WTC11 (cell line): ENCODE measurements around the gene MAST4. TPM values are rescaled to one million over a fixed set of nuclear protein-coding genes. Genes with fewer than 3 reads are reported as not detected.
A peak's percentile ranks its signal among the peaks of the same experiment; 100 is the strongest.

Experiments used
- ATAC-seq: fragments of 200-7000 bp; cut with Tn5 transposase; 2 replicates; pipeline ENCODE4 v1.10.0; 2021; ENCODE audit warnings: mild to moderate bottlenecking, moderate library complexity
- CTCF ChIA-PET: fragments of 300-600 bp; sonication (Branson Sonifier 250); formaldehyde crosslinking; loops from one replicate; lab custom pipeline; 2021; ENCODE audit warnings: antibody characterized with exemption; lab: Charles Lee
- POLR2A ChIA-PET: fragments of 350-600 bp; sonication (Branson Sonifier 250); formaldehyde crosslinking; loops from one replicate; lab custom pipeline; 2021; ENCODE audit warnings: antibody characterized with exemption; lab: Charles Lee
- DNase-seq: peaks from one replicate; pipeline ENCODE4 v3.0.0; 2021; ENCODE audit warnings: low spot score
- H3K27ac Mint-ChIP-seq: 2 replicates; pipeline ENCODE4 v1.8.0; 2021; ENCODE audit warnings: mixed read lengths
- H3K27me3 Mint-ChIP-seq: 2 replicates; pipeline ENCODE4 v1.8.0; 2021; ENCODE audit warnings: low read depth, mild to moderate bottlenecking, moderate library complexity, mixed read lengths
- H3K36me3 Mint-ChIP-seq: 2 replicates; pipeline ENCODE4 v1.8.0; 2021; ENCODE audit warnings: mixed read lengths
- H3K4me1 Mint-ChIP-seq: 2 replicates; pipeline ENCODE4 v1.8.0; 2022; ENCODE audit warnings: mixed read lengths
- H3K4me3 Mint-ChIP-seq: 2 replicates; pipeline ENCODE4 v1.8.0; 2021; ENCODE audit warnings: mild to moderate bottlenecking, moderate library complexity, mixed read lengths
- H3K9me3 Mint-ChIP-seq: 2 replicates; pipeline ENCODE4 v1.8.0; 2021; ENCODE audit warnings: mixed read lengths
- ARID4B ChIP-seq: sonication (generic); formaldehyde crosslinking; IDR thresholded peaks from 2 replicates; pipeline ENCODE4 v1.8.0; 2023; ENCODE audit warnings: missing genetic modification reagents, mild to moderate bottlenecking, borderline replicate concordance
- ATF3 ChIP-seq: sonication (generic); formaldehyde crosslinking; conservative IDR thresholded peaks from 2 replicates; pipeline ENCODE4 v1.8.1; 2022; ENCODE audit warnings: mild to moderate bottlenecking, missing genetic modification reagents
- ATF6 ChIP-seq: sonication (generic); formaldehyde crosslinking; IDR thresholded peaks from 2 replicates; pipeline ENCODE4 v1.8.1; 2023; ENCODE audit warnings: mild to moderate bottlenecking, missing genetic modification reagents
- CREB1 ChIP-seq: sonication (generic); formaldehyde crosslinking; IDR thresholded peaks from 2 replicates; pipeline ENCODE4 v1.8.0; 2023; ENCODE audit warnings: mild to moderate bottlenecking, missing genetic modification reagents
- ERG ChIP-seq: fragments of 250-450 bp; sonication (Bioruptor Pico); IDR thresholded peaks from 2 replicates; pipeline ENCODE4 v1.8.0; 2021; ENCODE audit warnings: mild to moderate bottlenecking
- KAT7 ChIP-seq: sonication (generic); formaldehyde crosslinking; IDR thresholded peaks from 2 replicates; pipeline ENCODE4 v1.8.1; 2023; ENCODE audit warnings: missing genetic modification reagents, mild to moderate bottlenecking, borderline replicate concordance
- MYBL2 ChIP-seq: sonication (generic); formaldehyde crosslinking; IDR thresholded peaks from 2 replicates; pipeline ENCODE4 v1.8.1; 2023; ENCODE audit warnings: mild to moderate bottlenecking, moderate library complexity, missing genetic modification reagents
- PRRX2 ChIP-seq: fragments of 250-450 bp; sonication (Bioruptor Pico); IDR thresholded peaks from 2 replicates; pipeline ENCODE4 v1.8.0; 2021; ENCODE audit warnings: mild to moderate bottlenecking
- STAT6 ChIP-seq: sonication (generic); formaldehyde crosslinking; conservative IDR thresholded peaks from 2 replicates; pipeline ENCODE4 v1.8.1; 2023; ENCODE audit warnings: mild to moderate bottlenecking, low read depth, missing genetic modification reagents, moderate library complexity
- TEAD1 ChIP-seq: sonication (generic); formaldehyde crosslinking; IDR thresholded peaks from 2 replicates; pipeline ENCODE4 v1.8.0; 2022; ENCODE audit warnings: mild to moderate bottlenecking, missing genetic modification reagents
- TEAD4 ChIP-seq: sonication (generic); formaldehyde crosslinking; IDR thresholded peaks from 2 replicates; pipeline ENCODE4 v1.8.0; 2022; ENCODE audit warnings: mild to moderate bottlenecking, missing genetic modification reagents
- ZBTB21 ChIP-seq: sonication (generic); formaldehyde crosslinking; IDR thresholded peaks from 2 replicates; pipeline ENCODE4 v1.8.1; 2023; ENCODE audit warnings: mild to moderate bottlenecking, missing genetic modification reagents, borderline replicate concordance
- ZNF138 ChIP-seq: sonication (generic); formaldehyde crosslinking; conservative IDR thresholded peaks from 2 replicates; pipeline ENCODE4 v1.8.1; 2022; ENCODE audit warnings: mild to moderate bottlenecking, moderate library complexity, missing genetic modification reagents
- ZNF219 ChIP-seq: sonication (generic); formaldehyde crosslinking; IDR thresholded peaks from 2 replicates; pipeline ENCODE4 v1.8.0; 2023; ENCODE audit warnings: missing genetic modification reagents, mild to moderate bottlenecking, borderline replicate concordance
- ZNF317 ChIP-seq: sonication (generic); formaldehyde crosslinking; IDR thresholded peaks from 2 replicates; pipeline ENCODE4 v1.8.1; 2023; ENCODE audit warnings: low read depth, mild to moderate bottlenecking, moderate library complexity, missing genetic modification reagents, borderline replicate concordance
- ZSCAN18 ChIP-seq: fragments of 250-450 bp; sonication (Bioruptor Pico); IDR thresholded peaks from 2 replicates; pipeline ENCODE4 v2.1.2; 2022; ENCODE audit warnings: mild to moderate bottlenecking, moderate library complexity
- total RNA-seq: library from RNA; stranded (reverse); gene quantifications from 3 replicates; pipeline ENCODE4 v1.2.3, GENCODE V29; 2021

MAST4 gene
- total RNA-seq, 1 experiment from 2014 or later: 8.0 TPM

GRCh38 chr5:66959653-66960052 is 363.5 kb downstream of the MAST4 start:
- no peak for TF ChIP-seq ZNF317
- no peak for TF ChIP-seq ZBTB21
- TF ChIP-seq ZNF138: no peak
- TF ChIP-seq MYBL2 (CRISPR knock-in tag): no peak
- no peak for TF ChIP-seq STAT6
- no peak for TF ChIP-seq CREB1 (CRISPR knock-in tag)
- no peak for TF ChIP-seq ATF3 (CRISPR knock-in tag)
- TF ChIP-seq ZNF219 (CRISPR knock-in tag): no peak
- no peak for TF ChIP-seq KAT7 (CRISPR knock-in tag)
- TF ChIP-seq TEAD1: no peak
- TF ChIP-seq ARID4B (CRISPR knock-in tag): no peak
- TF ChIP-seq TEAD4 (CRISPR knock-in tag): no peak
- no peak for TF ChIP-seq ERG (CRISPR knock-in tag)
- TF ChIP-seq ZSCAN18 (CRISPR knock-in tag): no peak
- TF ChIP-seq PRRX2 (CRISPR knock-in tag): no peak
- TF ChIP-seq ATF6 (CRISPR knock-in tag): no peak
- CTCF ChIA-PET: interaction anchor here (0.8 to 1.7 kb wide), 4 partner anchors 29 to 538 kb away, joined by 3 to 4 read pairs (median 3); no protein-coding TSS in a partner anchor

More at GRCh38 chr5:66959653-66960052, 363.5 kb downstream of the MAST4 start:
- DNase-seq (no peak), ATAC-seq (no peak)
- no peaks in the 10 kb centered on the region for H3K27me3 Mint-ChIP-seq
- peak overlapping the region; percentile 57 for H3K4me3 Mint-ChIP-seq
- peaks cover 59% of the 10 kb centered on the region for H3K4me1 Mint-ChIP-seq
- peak overlapping the region; percentile 69 for H3K27ac Mint-ChIP-seq
- no peaks in the 10 kb centered on the region for H3K36me3 Mint-ChIP-seq
- POLR2A ChIA-PET: no interaction called here
- no peaks in the 10 kb centered on the region for H3K9me3 Mint-ChIP-seq
